ENCODE measurements around the gene PRSS50. TPM values are rescaled to one million over a fixed set of nuclear protein-coding genes. Genes with fewer than 3 reads are reported as not detected.
A peak's percentile ranks its signal among the peaks of the same experiment; 100 is the strongest.

PRSS50 gene
- total RNA-seq, 1 donor from 2014 or later = 0.16 TPM

DNA sequence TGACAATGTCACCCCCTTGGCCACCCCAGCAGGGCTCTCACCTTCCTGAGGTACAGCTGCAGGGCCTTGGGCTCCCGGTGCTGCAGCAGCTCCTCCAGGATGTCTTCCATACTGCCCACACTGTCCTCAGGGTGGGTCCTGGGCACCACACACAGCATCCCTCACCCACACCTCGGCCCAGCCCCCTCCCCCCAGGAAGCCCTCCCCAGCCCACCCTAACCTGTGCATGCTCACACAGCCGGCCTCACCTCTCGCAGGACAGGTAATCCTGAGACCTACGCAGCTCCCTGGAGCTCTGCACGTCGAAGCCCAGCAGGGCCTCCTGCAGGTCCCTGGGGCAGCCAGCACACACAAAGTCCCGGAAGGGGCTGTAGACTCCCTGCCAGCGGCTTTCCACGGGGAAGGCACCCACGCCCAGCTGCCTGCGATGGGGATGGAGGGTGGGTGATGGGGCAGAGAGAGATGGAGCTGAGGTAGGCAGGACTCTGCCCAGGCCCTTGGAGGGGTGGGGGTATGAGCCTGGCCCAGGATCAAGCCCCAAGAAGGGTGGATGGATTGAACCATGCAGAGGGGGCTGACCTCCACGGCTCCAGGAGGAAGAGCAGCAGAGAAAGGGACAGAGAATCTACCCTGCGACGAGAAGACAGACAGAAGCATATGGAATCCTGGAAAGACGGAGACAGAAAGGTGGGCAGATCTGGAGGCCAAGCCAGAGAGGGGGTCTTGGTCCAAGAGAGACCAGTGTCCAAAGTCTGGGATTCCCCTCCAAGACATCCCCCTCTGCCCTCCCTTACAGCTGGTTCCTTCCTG is 40.9 kb downstream of the PRSS50 start:
- peak; percentile 38 for DNase-seq
- ATAC-seq (ENCODE audit: poor library complexity) = no peak
- intact Hi-C loops (cut with DNase I) = no loop called here

DNA sequence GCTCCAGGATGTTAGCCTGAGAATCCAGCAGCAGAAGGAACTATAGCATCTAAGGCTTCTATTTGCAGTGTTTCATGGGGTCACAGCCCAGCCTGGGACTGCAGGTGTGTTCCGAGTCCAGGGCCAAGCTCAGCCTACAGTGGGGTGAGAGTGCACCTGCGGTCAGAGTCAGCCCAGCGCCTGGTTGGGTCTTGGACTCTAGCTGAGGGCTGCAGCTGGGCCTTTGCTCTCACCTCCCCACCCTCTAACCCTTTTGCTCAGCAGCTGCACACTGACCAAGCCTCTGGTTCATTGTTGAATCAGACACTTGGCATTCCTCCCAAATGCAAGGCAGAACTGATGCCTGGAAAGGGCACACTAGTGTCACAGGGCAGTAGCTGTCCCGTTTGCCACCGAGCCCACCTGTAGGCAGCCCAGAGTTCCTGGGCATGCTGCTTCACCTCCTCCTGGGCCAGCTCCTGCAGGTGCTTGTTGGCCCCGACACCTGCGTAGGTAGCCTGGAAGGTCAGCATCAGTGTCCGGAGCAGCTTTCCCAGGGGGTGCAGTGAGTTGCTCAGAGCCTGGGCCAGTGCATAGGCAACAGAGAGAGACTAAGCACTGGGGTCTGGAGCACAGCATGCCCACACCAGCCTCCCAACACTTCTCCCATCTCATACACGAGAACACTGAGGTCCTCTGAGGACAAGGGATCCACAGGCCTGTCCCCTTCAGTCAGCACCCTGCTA is 41.7 kb downstream of the PRSS50 start:
- ATAC-seq (ENCODE audit: poor library complexity) (no peak), DNase-seq (peak; percentile 41)
- intact Hi-C loops (cut with DNase I) = no loop called here

DNA sequence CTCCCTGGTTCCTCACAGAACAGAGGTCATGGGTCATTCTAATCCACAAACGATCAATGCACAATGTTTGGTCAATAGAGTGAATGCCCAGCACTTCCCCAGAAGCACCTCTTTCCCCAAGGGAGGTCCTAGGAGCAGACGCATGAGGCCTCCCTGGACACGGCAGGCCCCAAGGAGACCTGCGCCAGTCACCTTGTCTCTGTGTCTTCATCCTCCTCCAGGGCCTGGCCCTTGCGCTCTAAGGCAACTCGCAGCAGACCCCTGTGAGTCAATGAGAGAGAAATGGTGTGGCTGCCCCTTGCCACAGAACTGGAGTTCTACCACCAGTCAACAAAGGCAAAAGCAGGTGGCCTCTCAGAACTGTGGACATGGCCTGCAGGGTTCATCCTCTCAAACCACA is 42.2 kb downstream of the PRSS50 start:
- ATAC-seq (ENCODE audit: poor library complexity) = no peak
- DNase-seq = peak; percentile 29

DNA sequence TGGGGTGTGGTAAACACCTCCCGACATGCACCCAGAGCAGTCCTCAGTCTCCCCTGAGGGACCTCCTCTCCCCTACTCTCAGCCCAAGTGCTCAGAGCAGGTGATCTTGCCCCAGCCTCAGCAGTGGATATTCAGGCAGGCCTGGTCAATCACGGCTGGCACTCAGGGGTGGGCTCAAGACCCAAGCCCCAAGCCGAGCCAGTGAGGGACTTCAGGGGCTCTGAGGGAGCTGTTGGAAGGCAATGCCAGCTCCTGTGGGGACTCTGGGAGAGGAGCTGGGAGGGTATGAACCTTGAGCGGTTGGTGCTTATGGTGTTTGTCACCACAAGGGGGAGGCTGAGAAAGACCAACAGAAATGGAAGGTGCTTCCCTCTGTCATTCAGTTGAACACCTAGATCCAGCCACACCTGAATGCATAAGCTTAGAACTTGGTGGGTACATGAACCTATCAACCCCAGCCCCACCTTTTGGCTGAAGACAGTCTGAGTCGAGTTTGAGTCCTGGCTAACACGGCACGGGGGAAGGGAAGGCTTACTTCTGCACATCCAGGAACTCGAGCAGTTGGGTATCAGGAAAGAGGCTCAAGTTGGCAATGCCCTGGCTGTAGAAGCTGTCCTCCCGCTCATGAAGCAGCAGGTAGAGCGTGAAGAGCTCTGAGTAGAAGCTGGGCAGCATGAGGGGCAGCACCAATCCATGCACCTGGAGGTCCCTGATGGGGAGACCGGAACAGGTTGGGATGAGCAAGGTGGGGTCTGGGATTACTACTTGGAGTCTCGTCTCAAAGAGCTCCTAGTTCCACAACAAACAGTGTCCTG is 43.4 kb downstream of the PRSS50 start:
- ATAC-seq (ENCODE audit: poor library complexity) = no peak
- DNase-seq = no peak
- intact Hi-C loops (cut with DNase I) = no loop called here

More for the DNA sequence above, 42.2 kb downstream of the PRSS50 start:
- intact Hi-C loops (cut with DNase I) = no loop called here

DNA sequence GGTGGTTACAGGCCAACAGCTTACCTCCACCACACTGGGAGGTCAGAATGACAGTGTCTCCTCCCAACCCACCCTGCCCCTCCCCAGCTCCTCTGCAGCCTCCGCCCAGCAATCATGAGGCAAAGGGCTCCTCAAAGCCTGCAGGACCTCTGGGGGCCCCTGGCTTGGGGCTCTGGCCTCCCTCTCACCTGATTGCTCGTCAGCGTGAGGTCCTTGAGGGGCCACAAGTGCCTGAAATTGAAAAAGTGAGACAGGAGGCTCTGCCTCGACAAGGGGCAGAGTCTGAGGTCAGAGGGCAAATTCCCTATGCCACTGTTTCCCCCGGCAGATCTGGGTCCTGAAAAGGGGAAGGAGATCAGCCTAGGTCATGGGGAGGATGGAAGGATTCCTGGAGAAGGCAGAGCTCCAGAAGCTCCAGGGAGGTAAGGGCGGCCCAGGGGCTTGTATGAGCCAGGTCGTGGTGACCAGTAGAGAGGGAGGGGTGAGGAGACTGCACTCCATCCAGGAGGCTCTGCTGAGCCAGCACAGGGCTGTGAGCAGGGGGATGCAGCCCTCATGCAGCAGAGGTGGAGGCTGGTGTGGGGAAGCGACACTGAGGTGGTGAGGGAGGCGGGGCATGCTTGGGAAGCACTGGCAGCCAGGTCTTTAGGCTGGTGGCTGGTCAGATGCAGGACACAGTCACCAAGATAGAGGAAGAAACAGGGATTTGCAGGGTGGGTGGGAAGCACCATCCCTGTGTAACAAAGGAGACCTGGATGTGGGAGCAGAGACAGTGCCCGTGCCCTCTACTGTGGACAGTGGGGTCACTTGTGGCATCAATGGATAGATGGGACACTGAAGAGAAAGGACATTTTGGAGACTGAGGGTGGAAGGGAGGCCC is 44.3 kb downstream of the PRSS50 start:
- intact Hi-C loops (cut with DNase I) = no loop called here
- ATAC-seq (ENCODE audit: poor library complexity) (no peak), DNase-seq (no peak)

DNA sequence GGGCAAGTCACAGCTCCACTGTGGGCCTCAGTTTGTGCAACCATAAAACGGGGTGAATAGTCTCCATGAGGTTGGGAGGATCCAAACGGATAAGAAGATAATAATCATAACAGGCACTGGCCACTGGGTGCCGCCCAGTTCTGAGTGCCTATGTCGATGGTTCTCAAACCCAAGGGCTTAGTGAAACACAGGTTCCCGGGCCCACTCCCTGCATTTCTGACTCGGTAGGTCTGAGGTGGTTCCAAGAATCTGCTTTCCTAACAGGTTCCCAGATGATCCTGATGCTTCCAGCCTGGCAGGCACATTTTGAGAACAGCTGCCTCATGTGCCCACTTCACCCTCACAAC is 45.3 kb downstream of the PRSS50 start:
- DNase-seq (no peak), ATAC-seq (ENCODE audit: poor library complexity) (no peak)
- intact Hi-C loops (cut with DNase I) = no loop called here

DNA sequence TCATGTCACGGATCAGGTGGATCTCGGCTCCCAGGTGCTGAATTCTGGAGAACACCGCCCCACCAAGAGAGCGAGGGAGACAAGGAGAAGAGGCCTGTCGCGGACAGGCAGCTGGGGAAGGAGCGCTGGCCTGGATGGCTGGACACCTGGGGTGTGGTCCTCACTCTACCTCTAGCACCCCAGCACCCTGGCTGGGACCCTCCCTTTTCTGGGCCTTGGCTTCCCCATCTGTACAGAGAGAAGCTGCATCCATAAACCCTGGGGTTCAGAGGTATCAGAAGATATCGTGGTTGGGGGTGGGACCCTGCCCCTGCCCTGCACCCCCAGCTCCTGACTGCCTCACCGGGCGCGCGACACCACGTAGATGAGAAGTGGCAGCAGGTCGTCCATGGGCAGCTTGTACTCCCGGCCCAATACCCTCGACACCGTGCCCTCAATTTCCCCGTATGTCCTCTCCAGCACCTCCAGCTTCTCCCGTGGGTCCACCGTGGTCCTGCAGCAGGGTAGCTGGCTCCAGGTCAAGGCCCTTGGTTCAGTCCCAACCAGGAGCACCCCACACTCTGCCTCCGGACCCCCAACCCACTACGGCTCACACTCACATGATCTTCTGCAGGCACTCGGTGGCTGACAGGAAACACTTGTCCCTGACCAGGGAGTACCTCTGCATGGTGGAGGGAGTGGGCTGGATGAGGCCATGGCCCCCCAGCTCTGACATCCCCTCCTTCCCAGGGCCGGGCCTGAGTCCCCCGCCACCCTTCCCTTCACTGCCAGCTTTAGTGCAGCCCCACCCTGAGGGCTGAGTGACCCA is 45.9 kb downstream of the PRSS50 start:
- intact Hi-C loops (cut with DNase I) = no loop called here
- ATAC-seq (ENCODE audit: poor library complexity) (no peak), DNase-seq (no peak)

DNA sequence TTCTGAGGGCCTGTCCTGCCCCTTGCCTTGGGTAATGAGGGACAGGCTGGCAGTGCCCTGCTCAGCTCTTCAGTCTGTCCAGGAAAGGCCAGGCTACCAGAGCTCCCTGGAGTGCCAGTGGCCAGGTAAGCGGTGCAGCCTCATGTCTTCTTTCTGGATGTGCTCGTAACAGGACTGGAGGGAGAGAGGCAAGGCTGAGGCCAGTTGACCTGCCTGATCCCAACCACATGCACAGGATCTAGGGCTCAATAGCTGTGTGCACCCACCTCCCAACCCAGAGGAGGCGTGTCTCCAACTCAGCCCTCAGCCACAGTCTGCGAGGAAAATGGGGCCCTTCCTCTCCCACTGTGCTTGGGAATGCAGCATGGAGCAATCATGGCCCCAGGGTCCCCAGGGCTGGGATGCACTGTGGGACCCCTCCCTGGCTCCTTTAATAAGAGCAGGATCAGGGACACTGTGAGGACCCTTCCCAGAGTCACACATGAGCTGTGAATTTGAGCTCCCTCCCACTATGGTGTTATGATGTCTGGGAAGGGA is 46.7 kb downstream of the PRSS50 start:
- intact Hi-C loops (cut with DNase I) = no loop called here
- ATAC-seq (ENCODE audit: poor library complexity) (no peak), DNase-seq (no peak)

DNA sequence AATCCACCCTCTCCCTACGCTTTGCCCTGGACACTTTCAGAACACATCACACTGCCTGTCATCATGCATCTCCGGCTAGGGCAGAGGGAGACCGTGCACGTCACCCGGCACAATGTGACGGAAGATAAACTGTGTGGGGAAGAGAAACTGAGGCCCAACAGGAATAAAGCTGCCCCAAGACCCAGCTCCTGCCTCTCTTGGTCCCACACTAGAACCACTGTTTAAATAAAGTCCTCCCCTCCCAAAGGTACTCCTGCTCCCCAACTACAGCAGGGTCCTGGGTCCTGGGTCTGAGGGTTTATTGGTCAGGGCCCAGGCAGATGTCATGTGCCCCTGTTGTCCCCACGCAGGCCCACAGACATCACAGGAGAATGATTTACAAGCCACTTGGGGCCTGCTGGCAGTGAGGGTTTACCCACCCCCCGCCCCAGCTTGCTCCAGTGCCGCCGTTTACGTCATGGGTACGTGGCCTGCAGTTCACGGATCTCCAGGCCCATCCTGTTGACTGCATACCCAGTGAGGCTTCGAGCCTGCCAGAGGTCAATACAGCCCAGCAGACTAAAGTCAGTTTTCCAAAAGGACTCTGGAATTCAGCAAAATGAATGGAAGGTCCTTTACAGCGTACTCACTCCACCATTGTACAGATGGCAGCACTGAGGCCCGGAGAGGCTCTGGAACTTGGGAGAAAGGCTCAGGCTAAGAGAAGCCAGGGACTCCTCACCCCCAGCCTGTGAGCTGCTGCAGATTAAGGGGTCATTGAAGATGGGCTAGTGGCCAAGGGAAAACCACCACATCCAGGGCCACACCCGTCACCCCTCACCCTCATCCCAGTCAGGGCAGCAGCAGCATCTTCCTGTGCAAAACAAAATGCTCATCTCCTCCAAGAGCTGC is 47.4 kb downstream of the PRSS50 start:
- DNase-seq = no peak
- no peak for ATAC-seq (ENCODE audit: poor library complexity)

DNA sequence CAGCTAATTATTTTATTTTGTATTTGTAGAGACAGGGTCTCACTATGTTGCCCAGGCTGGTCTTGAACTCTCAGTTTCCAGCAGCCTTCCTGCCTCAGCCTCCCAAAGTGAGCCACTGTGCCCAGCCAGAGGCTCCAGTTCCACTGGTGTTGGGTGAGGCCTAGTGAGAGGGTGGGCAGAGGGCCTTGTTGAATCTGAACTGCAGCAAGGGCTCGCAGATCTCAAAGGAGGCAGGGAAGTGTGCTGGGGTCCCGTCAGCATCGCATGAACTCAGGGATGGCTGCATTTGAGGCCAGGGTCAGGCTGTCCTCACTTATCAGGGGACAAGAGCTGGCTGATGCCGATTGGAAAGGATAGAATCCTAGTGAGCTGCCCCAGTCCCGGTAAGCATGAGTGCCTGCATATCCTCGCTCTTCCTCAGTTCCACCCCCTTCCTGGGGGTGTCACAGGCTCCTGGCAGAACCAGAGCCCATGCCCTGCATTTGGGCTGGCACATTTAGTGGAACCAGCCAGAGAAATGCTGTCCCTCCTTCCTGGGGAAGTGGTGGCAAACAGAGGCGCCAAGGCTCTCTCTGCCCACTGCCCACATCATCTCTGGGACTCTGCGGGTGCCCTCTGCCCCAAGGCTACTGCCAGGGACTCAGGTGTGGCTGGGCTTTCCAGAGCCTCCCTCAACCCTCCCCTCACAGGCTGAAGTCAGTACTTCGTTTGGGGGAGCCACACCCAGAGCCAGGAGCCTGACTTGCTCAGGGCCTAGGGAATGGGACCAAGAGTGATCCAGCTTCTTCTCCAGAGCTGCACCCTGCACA is 48.3 kb downstream of the PRSS50 start:
- intact Hi-C loops (cut with DNase I) = no loop called here
- no peak for DNase-seq
- ATAC-seq (ENCODE audit: poor library complexity) = no peak

More for the DNA sequence above, 47.4 kb downstream of the PRSS50 start:
- intact Hi-C loops (cut with DNase I) = no loop called here

DNA sequence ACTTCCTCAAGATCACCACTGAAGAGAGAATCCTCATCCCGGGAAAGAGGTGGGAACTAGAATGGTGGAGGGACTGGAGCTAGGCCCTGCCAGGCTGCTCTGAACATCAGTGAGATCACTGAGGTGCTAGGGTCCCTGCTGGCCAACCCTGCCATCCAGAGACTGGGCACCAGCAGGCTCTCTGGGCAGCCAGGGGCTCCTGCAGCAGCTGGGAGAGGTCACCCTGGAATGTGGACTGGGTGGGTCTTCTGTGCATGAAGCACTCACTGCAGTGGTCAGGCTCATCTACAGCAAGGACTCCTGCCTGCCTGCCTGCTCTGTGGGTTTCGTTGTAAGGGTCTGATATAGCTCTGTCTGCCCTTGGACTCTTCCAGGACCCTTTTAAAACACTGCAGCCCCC is 49.1 kb downstream of the PRSS50 start:
- ATAC-seq (ENCODE audit: poor library complexity) (no peak), DNase-seq (no peak)
- intact Hi-C loops (cut with DNase I) = no loop called here

DNA sequence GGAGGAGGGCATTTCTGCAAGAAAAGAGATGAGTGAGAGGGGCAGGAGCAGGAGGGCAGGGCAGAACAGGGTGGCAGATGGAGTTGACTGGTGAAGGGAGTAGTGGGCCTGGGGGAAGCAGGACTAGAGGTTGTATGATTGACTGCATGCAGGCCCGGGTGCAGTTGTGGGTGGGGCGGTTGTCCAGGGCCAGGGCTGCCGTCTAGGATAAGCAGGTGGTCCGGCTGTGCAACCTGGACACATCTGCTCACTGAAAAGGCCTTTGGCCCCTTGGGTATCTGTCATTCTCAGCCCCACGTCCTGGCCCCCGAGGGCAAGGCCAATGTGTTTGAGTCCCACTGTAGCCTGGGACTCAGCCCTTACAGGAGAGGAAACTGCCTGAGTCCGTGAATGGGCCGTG is 49.6 kb downstream of the PRSS50 start:
- intact Hi-C loops (cut with DNase I) = no loop called here
- ATAC-seq (ENCODE audit: poor library complexity) = no peak
- no peak for DNase-seq

DNA sequence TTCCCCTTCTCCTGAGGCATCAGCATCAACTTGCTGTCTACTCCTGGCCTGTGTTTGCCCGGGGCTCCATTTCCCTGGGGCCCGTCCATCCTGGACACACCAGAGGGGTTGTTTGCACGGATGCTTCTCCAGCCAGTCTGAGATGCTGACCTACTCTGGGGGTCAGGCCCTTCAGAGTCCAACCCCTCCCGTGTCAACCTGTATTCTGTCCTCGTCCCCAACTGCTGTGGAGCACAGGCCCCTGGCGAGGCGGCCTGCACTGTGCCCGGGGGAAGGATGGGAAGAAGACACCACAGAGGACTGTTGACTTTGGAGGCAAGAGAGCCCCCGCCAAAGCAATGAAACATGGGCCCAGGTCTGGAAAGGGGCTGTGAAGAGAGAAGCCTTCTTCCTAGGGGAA is 50.0 kb downstream of the PRSS50 start:
- no peak for ATAC-seq (ENCODE audit: poor library complexity)
- intact Hi-C loops (cut with DNase I) = no loop called here
- no peak for DNase-seq

DNA sequence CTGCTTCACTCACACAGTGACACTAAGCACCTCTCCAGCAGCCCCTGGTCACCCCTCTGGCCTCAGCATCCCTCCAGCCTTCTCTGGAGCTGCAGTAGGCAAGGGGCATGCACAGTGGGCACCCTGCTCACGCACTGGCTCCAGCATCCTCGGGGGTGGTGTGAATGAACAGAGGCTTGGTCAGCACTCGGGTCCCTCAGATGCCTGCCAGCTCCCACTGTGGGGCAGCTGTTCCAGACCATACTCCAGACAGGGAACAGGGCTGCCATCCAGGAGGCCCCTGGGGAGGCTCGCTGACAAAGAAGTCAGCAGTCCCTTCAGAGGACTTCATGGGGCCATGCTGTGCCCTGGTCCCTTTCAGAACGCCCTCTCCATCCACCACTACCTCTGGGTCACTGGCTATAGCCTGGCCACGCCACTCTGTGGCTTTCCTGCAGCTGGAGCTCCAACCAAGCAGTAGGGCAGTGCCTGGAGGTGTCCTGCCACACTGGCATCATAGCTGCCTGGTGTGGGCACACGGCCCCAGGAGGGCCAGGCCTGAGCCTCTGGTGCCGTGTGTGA is 50.5 kb downstream of the PRSS50 start:
- intact Hi-C loops (cut with DNase I) = no loop called here
- ATAC-seq (ENCODE audit: poor library complexity) (peak; percentile 0), DNase-seq (no peak)

DNA sequence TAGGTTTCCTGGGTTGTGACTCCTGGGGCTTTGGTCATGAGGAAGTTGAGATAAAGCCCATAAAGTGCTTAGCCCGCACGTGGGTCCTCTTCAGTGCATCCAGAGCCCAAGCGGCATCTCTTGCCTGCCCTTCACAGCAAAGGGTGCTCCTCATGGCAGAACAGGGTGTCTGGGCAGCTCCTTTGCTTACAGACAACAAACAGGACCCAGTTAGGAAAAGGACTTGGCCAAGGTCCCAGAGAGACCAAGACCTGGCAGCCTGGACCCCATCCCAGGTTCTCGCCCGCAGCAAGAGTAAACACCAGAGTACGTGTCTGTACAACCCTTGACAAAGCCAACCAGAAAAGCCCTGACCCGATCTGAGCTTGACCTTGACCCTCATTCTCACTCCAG is 51.2 kb downstream of the PRSS50 start:
- peak; percentile 58 for ATAC-seq (ENCODE audit: poor library complexity)
- intact Hi-C loops (cut with DNase I) = no loop called here
- DNase-seq = peak; percentile 66
